ENCODE results near the gene OCA2.

OCA2 gene

GRCh38 chr15:28105793-28106192 lies 6.7 kb upstream of the OCA2 start:
- no peak for DNase-seq (ENCODE audit: low read depth in 2 of 3, low spot score in 2 of 3)

GRCh38 chr15:28105224-28105791 lies 6.2 kb upstream of the OCA2 start:
- DNase-seq (ENCODE audit: low read depth in 2 of 3, low spot score in 2 of 3) = no peak

GRCh38 chr15:28104326-28104725 lies 5.2 kb upstream of the OCA2 start:
- no peak for DNase-seq (ENCODE audit: low read depth in 2 of 3, low spot score in 2 of 3)

- DNase-seq (ENCODE audit: low read depth in 2 of 3, low spot score in 2 of 3) = no peak
Measured at GRCh38 chr15:28103831-28104230, 4.7 kb upstream of the OCA2 start.

- DNase-seq (ENCODE audit: low read depth in 2 of 3, low spot score in 2 of 3) = no peak
Measured at GRCh38 chr15:28101983-28102441, 2.9 kb upstream of the OCA2 start.

GRCh38 chr15:28101201-28101600 lies 2.1 kb upstream of the OCA2 start:
- DNase-seq (ENCODE audit: low read depth in 2 of 3, low spot score in 2 of 3) = no peak

GRCh38 chr15:28100516-28101195 lies 1.5 kb upstream of the OCA2 start:
- no peak for DNase-seq (ENCODE audit: low read depth in 2 of 3, low spot score in 2 of 3)

- no peak for DNase-seq (ENCODE audit: low read depth in 2 of 3, low spot score in 2 of 3)
Measured at GRCh38 chr15:28099555-28100140, 533 bp upstream of the OCA2 start.

GRCh38 chr15:28098360-28098765 lies 752 bp downstream of the OCA2 start:
- DNase-seq (ENCODE audit: low read depth in 2 of 3, low spot score in 2 of 3) = no peak

- no peak for DNase-seq (ENCODE audit: low read depth in 2 of 3, low spot score in 2 of 3)
Measured at GRCh38 chr15:28097656-28098359, 1.3 kb downstream of the OCA2 start.

- no peak for DNase-seq (ENCODE audit: low read depth in 2 of 3, low spot score in 2 of 3)
Measured at GRCh38 chr15:28096670-28097431, 2.3 kb downstream of the OCA2 start.

- no peak for DNase-seq (ENCODE audit: low read depth in 2 of 3, low spot score in 2 of 3)
Measured at GRCh38 chr15:28096411-28096669, 2.8 kb downstream of the OCA2 start.

GRCh38 chr15:28094732-28095521 lies 4.2 kb downstream of the OCA2 start:
- DNase-seq (ENCODE audit: low read depth in 2 of 3, low spot score in 2 of 3) = no peak

- DNase-seq (ENCODE audit: low read depth in 2 of 3, low spot score in 2 of 3) = no peak
Measured at GRCh38 chr15:28093752-28094535, 5.2 kb downstream of the OCA2 start.

GRCh38 chr15:28091313-28091712 lies 7.8 kb downstream of the OCA2 start:
- DNase-seq (ENCODE audit: low read depth in 2 of 3, low spot score in 2 of 3) = no peak

- no peak for DNase-seq (ENCODE audit: low read depth in 2 of 3, low spot score in 2 of 3)
Measured at GRCh38 chr15:28086175-28086703, 12.9 kb downstream of the OCA2 start.

- no peak for DNase-seq (ENCODE audit: low read depth in 2 of 3, low spot score in 2 of 3)
Measured at GRCh38 chr15:28085489-28086174, 13.5 kb downstream of the OCA2 start.

GRCh38 chr15:28084547-28084946 lies 14.6 kb downstream of the OCA2 start:
- no peak for DNase-seq (ENCODE audit: low read depth in 2 of 3, low spot score in 2 of 3)

All from activated CD8-positive, alpha-beta memory T cell treated with anti-CD3 and anti-CD28 coated beads for 48 hours (primary cell).